Stimulated activated CD4-positive, alpha-beta T cell treated with anti-CD3 and anti-CD28 coated beads, Interleukin-1b, Interleukin-23, amount 100 ng/mL, for 24 hours (primary cell): ENCODE results near the gene SLC1A7.
A peak's percentile ranks its signal among the peaks of the same experiment; 100 is the strongest.
"Not testable (repeated sequence)": the region's sequence is repeated elsewhere in the genome, so short reads cannot be mapped to it uniquely, and the experiment has no call there.

Experiments used
- DNase-seq, 4 experiments: peaks; one replicate each; pipeline ENCODE4 v3.0.0-alpha.2; 2020; ENCODE audit warnings: low read depth in 4 of 4, low spot score in 1 of 4

The SLC1A7 gene

GRCh38 chr1:53142226-53142853, at the start of gene SLC1A7:
Gene SLC1A7, minus strand, starts transcription at chr1:53142638. Its CDS starts 189 bp downstream, at chr1:53142449.
- no peak for DNase-seq

GRCh38 chr1:53190210-53190611, 47.8 kb upstream of the SLC1A7 start:
- DNase-seq: no peak

- DNase-seq: no peak
These were observed 46.6 kb upstream of the SLC1A7 start for GRCh38 chr1:53189061-53189460.

- DNase-seq: no peak
These were observed 45.7 kb upstream of the SLC1A7 start for GRCh38 chr1:53188099-53188498.

GRCh38 chr1:53187401-53187800, 45.0 kb upstream of the SLC1A7 start:
- DNase-seq: no peak

GRCh38 chr1:53186533-53186932, 44.1 kb upstream of the SLC1A7 start:
- no peak for DNase-seq

GRCh38 chr1:53185955-53186297, 43.5 kb upstream of the SLC1A7 start:
- not testable (repeated sequence) for DNase-seq

GRCh38 chr1:53183095-53183990, 40.9 kb upstream of the SLC1A7 start:
- DNase-seq: no peak

GRCh38 chr1:53182716-53183094, 40.3 kb upstream of the SLC1A7 start:
- DNase-seq: no peak

- peak; percentile 71 to 77 (median 76) for DNase-seq
These were observed 39.7 kb upstream of the SLC1A7 start for GRCh38 chr1:53182111-53182593.

- no peak for DNase-seq
These were observed 38.5 kb upstream of the SLC1A7 start for GRCh38 chr1:53180951-53181350.

GRCh38 chr1:53180226-53180625, 37.8 kb upstream of the SLC1A7 start:
- DNase-seq: no peak

GRCh38 chr1:53176452-53177208, 34.2 kb upstream of the SLC1A7 start:
- no peak for DNase-seq

- no peak for DNase-seq
These were observed 32.8 kb upstream of the SLC1A7 start for GRCh38 chr1:53174971-53175913.

- DNase-seq: no peak
These were observed 30.1 kb upstream of the SLC1A7 start for GRCh38 chr1:53172426-53173128.

- DNase-seq: no peak
These were observed 24.5 kb upstream of the SLC1A7 start for GRCh38 chr1:53166912-53167311.

- DNase-seq: no peak
These were observed 23.9 kb upstream of the SLC1A7 start for GRCh38 chr1:53166366-53166765.

- no peak for DNase-seq
These were observed 23.0 kb upstream of the SLC1A7 start for GRCh38 chr1:53165408-53165961.

GRCh38 chr1:53163291-53163768, 20.9 kb upstream of the SLC1A7 start:
- no peak for DNase-seq

- DNase-seq: no peak
These were observed 20.2 kb upstream of the SLC1A7 start for GRCh38 chr1:53162621-53163020.
